Measurements from ENCODE around the gene IL7R.

DNA sequence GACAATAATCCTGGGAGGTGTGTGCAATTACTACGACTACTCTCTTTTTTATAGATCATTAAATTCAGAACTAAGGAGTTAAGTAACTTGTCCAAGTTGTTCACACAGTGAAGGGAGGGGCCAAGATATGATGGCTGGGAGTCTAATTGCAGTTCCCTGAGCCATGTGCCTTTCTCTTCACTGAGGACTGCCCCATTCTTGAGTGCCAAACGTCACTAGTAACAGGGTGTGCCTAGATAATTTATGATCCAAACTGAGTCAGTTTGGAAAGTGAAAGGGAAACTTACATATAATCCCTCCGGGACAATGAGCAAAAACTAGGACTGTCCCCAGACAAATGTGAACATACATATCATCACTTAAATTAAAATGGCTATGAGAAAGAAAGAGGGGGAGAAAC, 20.2 kb downstream of the IL7R start:
- TF ChIP-seq, protein P1, sequence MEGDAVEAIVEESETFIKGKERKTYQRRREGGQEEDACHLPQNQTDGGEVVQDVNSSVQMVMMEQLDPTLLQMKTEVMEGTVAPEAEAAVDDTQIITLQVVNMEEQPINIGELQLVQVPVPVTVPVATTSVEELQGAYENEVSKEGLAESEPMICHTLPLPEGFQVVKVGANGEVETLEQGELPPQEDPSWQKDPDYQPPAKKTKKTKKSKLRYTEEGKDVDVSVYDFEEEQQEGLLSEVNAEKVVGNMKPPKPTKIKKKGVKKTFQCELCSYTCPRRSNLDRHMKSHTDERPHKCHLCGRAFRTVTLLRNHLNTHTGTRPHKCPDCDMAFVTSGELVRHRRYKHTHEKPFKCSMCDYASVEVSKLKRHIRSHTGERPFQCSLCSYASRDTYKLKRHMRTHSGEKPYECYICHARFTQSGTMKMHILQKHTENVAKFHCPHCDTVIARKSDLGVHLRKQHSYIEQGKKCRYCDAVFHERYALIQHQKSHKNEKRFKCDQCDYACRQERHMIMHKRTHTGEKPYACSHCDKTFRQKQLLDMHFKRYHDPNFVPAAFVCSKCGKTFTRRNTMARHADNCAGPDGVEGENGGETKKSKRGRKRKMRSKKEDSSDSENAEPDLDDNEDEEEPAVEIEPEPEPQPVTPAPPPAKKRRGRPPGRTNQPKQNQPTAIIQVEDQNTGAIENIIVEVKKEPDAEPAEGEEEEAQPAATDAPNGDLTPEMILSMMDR (IDR thresholded peaks at IDR 0.05) = no peak
- no peak for TF ChIP-seq POLR2A (IDR thresholded peaks at IDR 0.05)

Measured in esophagus squamous epithelium (tissue), 4 donors.